Stimulated activated naive CD4-positive, alpha-beta T cell (primary cell): ENCODE measurements around the gene NIM1K.
"Not testable (repeated sequence)": the region's sequence is repeated elsewhere in the genome, so short reads cannot be mapped to it uniquely, and the experiment has no call there.

Source experiments
- DNase-seq, 6 experiments: peaks; one replicate each; lab custom pipeline; 2025; lab: John Stamatoyannopoulos, UW

The NIM1K gene

GRCh38 chr5:43191740-43192557 lies at the start of gene NIM1K:
NIM1K (plus strand) TSS chr5:43192225; CDS start chr5:43245776, 53,551 bp downstream.
- peak in 3 of 6 experiments; percentile 6 to 20 (median 11) for DNase-seq

DNA sequence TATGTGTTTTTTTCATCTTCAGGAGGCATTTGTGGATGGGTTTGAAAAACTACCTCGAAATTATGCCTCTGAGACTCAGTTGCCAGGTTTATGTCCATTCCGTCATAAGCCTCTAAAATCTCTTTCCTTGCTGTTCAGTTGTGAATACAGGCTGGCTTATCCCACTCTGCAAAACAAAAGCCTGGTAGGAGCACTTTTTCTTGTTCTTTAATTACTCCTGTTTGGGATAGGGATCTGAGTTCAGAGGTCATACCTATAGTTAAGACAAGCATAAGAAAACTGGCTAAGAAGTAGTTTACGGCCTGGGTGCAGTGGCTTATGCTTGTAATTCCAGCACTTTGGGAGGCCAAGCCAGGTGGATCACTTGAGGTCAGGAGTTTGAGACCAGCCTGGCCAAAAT lies 47.0 kb upstream of the NIM1K start:
- DNase-seq = no peak

DNA sequence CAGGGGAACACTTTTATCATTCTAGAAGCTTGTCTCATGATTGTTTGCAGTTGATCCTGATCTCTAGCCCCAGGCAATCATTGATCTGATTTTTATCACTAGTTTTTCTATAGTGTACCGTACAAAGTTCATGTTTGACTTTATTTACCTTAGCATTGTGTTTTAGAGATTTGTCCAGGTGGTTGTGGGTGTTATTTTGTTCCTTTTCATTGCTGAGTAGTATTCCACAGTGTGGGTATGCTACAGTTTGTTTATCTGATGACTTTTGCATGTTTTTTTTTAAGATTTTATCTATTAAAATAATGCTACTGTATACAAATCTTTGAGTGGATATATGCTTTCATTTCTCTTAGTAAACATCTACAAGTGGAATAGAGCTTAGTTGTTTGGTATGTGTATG lies 45.1 kb upstream of the NIM1K start:
- no peak for DNase-seq

GRCh38 chr5:43148417-43148816 lies 43.6 kb upstream of the NIM1K start:
- no peak for DNase-seq

DNA sequence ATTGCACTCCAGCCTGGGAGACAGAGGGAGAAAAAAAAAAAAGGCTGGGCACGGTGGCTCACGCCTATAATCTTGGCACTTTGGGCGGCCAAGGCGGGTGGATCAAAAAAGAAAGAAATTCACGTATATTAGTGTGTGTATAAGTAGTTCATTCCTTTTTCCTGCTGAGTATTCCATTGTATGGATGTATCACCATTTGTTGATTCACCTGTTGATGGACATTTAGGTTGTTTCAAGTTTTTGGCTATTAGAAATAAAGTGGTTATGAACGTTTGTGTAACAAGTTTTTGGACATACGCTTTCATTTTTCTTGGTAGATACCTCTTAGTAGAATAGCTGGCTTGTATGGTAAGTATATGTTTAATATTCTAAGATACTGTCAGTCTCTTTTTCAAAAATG lies 42.8 kb upstream of the NIM1K start:
- no peak for DNase-seq

DNA sequence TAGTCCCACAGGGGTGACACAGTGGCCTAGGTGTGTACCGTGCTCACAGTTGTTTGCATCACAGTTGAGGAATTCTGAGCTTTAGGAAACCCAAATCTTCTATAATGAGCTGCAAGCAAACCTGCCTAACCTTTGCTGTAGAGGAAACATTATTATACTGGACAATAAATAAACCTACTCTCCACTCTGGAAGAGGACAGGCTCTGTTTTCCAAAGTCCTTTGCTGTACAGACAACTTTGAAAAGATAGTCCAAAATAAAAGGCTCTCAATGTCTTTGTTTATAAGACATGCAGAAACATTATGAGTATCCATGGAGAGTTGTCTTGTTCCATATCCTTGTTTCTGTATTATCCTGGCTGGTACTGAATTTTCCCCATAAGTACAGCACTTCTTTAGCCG lies 42.0 kb upstream of the NIM1K start:
- no peak for DNase-seq

DNA sequence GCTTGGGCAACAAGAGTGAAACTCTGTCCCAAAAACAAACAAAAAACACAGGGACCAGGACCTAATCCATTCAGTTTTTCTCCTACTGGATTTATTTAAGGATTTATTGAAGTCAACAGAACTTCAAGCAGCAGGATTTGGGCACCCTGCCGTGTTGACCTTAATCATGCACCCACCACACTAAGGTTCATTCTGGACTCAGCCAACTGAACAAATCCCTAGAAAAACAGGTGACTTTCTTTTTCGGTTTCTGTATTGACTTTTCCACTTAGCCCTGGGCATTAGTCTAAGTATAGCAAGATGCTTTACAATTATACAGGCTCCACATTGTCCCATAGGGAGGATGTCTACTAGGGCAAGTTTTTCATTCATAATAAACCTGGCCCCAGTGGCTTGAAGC lies 41.3 kb upstream of the NIM1K start:
- DNase-seq = no peak

DNA sequence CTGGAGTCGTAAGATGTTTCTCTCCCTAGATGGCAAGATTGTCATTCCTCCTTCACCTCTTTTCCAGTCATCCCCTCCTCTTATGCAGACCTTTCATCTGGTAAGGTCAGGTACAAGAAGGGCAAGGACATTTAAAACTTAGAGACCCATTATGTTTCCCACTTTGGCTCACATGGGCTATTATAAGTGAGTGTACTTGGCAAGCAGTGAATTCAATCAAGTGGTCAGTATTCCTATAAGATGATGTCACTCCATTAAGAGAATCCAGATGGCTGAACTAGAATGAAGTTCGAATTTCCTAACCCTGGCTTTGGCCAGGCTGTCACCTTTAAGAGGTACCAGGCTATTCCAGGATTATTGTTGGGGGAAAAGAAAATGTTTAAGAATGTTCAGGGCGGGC lies 39.1 kb upstream of the NIM1K start:
- no peak for DNase-seq

DNA sequence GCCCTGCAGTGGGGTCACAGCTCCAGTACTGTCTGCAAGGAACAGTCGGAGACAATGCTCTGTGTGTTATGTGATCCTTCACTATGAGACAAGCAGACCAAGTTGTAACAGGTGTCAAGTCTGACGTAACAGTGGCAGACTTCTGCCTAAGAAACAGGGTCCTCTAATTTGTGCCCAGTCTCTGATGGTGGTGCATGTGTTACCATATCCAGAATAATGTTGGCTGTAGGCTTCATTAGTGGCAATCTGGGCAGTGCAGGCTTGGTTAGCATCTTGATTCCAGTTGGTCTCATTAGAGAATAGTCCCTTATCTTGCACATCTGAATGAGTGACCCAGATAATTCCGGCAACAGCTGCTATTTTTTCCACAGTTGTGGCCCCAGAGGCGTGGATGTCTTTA lies 37.6 kb upstream of the NIM1K start:
- DNase-seq = no peak

DNA sequence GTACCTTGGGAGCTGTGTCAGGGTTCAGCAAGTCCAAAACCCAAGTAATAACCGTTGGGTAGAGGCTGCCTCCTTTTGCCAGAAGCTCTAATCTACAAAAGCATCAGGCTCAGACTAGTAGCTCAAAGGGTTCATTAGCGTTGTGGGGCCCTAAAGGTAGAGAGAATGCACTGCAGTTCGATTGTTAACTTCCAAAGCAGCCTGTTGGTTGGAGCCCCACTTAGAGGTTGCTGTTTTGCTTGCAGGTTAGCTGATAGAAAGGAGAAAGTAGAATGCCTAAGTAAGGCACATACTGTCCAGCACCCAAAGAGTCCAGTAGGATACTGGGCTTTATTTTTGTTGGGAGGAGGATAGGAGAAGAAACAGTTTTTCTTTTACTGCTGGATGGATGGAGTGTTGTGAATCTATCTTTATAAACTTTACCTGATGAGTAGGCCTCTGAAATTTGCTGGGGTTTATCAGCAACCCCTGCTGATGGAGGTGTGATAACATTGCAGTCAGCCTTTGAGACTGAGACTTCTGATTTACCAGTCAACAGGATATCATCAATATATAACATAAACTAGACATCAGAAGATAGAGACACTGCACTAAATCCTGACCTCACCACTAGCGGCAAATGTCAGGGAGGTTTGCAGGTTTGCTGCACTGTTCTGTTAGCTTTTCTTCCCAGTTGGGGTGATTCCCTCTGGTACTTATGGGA lies 36.5 kb upstream of the NIM1K start:
- DNase-seq = no peak

- DNase-seq = no peak
These were observed 35.6 kb upstream of the NIM1K start for GRCh38 chr5:43156388-43156787.

DNA sequence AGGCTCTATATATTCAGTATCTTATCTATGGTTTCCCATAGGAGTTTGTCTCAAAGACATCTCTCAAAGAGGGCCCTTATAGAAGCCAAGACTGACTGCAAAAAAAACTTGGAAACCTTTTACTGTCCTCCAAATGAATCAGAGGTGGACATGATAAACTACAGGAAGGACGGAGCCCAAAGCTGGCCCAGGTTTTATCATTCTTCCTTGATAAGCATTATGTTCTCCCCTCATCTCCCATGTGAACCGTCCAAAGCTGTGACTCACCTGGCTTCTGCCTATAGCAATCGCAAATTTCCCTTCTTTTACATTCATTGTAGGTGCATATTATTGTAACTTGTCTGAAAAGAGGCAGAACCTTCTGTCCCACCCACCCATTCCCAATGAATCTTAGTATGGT lies 35.0 kb upstream of the NIM1K start:
- DNase-seq = no peak

- peak in 3 of 6 experiments; percentile 7 to 55 (median 43) for DNase-seq
These were observed 30.8 kb upstream of the NIM1K start for GRCh38 chr5:43161244-43161643.

GRCh38 chr5:43164801-43165200 lies 27.2 kb upstream of the NIM1K start:
- DNase-seq = not testable (repeated sequence)

DNA sequence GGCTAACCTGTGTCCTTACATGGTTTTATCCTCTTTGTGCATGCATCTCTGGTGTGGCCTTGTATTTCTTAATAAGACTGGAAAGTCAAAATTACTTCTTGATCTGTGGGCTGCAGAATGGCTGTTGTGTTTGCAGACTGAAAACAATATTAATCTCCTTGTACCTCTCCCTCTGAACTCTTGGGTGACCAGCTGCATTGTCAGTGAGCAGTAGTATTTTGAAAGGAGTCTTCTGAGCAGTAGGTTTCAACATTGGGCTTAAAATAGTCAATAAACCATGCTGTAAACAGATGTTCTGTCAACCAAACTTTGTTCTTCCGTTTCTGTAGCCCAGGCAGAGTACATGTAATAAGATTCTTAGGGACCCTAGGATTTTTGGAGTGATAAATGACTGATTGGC lies 26.7 kb upstream of the NIM1K start:
- DNase-seq = no peak

GRCh38 chr5:43168175-43168574 lies 23.9 kb upstream of the NIM1K start:
- DNase-seq = no peak

GRCh38 chr5:43171451-43171850 lies 20.6 kb upstream of the NIM1K start:
- no peak for DNase-seq

DNA sequence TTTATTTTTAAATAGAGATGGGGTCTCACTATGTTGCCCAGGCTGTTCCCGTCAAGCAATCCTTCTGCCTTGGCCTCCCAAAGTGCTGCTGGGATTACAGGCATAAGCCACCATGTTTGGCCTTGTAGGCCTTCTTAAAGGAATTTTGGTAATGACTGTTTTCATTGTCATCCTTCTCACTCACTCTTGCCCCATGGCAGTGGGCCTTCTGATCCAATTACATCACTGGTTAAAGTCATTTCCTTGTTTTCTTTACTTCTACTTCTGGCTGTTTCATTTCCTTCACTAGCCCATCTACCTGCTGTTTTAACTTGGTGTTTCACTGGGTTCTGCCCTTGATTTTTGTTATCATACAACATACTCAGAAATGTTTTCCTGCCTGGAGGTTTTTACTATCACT lies 20.1 kb upstream of the NIM1K start:
- DNase-seq = no peak

- no peak for DNase-seq
These were observed 19.2 kb upstream of the NIM1K start for GRCh38 chr5:43172779-43173178.

DNA sequence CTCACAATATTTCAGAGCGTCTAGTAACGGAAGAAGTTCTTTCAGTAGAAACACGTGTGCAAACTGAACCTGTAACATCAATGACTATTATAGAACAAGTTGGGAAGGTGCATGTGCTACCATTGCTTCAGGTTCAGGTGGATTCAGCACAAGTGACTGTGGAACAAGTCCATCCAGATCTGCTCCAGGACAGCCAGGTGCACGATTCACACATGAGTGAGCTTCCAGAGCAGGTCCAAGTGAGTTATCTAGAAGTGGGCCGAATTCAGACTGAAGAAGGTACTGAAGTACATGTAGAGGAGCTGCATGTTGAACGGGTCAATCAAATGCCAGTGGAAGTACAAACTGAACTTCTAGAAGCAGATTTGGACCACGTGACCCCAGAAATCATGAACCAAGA lies 17.4 kb upstream of the NIM1K start:
- no peak for DNase-seq

DNA sequence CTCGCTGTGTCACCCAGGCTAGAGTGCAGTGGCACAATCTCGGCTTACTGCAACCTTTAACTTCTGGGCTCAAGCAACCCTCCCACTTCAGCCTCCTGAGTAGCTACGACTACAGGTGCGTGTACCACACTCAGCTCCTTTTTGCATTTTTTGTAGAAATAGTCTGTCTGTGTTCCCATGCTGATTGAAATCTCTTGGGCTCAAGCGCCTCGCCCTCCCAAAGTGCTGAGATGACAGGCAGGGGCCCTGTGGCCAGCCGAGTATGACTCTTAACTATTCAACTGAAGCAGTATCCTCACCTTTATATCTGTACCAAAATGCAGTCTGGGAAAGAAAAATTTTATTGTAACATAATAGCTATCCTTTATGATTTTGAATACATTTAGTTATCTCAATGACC lies 12.2 kb upstream of the NIM1K start:
- no peak for DNase-seq

GRCh38 chr5:43182421-43182820 lies 9.6 kb upstream of the NIM1K start:
- DNase-seq = no peak

DNA sequence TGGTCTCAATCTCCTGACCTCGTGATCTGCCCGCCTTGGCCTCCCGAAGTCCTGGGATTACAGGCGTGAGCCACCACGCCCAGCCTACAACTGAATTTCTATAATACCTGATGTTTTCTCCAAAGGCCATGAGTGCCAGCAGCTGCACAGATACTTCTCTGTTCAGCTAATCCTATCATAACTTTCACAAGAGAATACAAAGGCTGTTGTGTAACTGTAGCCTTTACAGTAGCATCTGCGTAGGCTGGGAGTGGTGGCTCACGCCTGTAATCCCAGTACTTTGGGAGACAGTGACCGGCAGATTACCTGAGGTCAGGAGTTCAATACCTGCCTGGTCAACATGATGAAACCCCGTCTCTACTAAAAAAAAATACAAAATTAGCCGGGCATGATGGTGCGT lies 8.9 kb upstream of the NIM1K start:
- not testable (repeated sequence) for DNase-seq
